GM23248 (cell line): ENCODE data around the gene BACE1-AS.

Experiments
- EZH2 ChIP-seq: fragments of 200-600 bp; sonication (generic); IDR thresholded peaks from 2 replicates; pipeline ENCODE4 v1.6.1; 2018; ENCODE audit warnings: antibody characterized with exemption, mild to moderate bottlenecking; ENCODE audit not compliant: insufficient read depth, poor library complexity, severe bottlenecking
- EZH2phosphoT487 ChIP-seq: fragments of 200-600 bp; sonication (generic); IDR thresholded peaks from 2 replicates; pipeline ENCODE4 v1.6.1; 2018; ENCODE audit warnings: antibody characterized with exemption, moderate library complexity, mild to moderate bottlenecking, low read depth; ENCODE audit not compliant: insufficient read depth

DNA sequence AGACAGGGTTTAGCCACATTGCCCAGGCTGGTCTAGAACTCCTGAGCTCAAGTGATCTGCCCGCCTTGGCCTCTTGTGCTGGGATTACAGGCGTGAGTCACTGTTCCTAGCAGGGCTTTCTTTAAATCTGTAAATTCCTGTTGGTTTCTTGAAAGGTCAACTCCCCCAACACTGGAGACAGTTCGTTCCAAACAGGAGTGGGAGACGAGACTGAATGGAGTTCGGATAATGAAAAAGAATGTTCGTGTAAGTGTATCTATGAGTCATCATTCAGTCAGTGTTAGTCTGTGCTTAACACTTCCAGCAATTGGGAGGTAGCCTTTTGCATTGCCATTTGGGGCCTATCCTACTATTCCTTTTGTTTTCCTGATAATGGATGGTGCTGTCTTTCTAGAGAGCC lies 10.0 kb upstream of the BACE1-AS start:
- TF ChIP-seq EZH2 (no peak), EZH2phosphoT487 (no peak)
